Adrenal gland (tissue), 5 donors: ENCODE results near the gene DMAC2L.

Experiments
- CTCF ChIP-seq, 6 experiments: fragments of 450-650 bp in 4 of 6; fragments of 200-600 bp in 2 of 6; sonication (generic) in 1 of 6; IDR thresholded peaks; 1 replicate in 5 of 6; 2 replicates in 1 of 6; pipeline versions ENCODE4 v1.5.1 to v1.8.0; 2016 to 2021; ENCODE audit warnings: antibody characterized with exemption in 6 of 6, mild to moderate bottlenecking in 2 of 6, moderate library complexity in 1 of 6
- POLR2A ChIP-seq, 2 donors: fragments of 450-650 bp; IDR thresholded peaks; one replicate each; pipeline ENCODE4 v1.6.1; 2017; ENCODE audit warnings: antibody characterized with exemption in 2 of 2, mild to moderate bottlenecking in 2 of 2, moderate library complexity in 1 of 2
- donor health status: DM: no; HTN: no; CAD: no.

DNA sequence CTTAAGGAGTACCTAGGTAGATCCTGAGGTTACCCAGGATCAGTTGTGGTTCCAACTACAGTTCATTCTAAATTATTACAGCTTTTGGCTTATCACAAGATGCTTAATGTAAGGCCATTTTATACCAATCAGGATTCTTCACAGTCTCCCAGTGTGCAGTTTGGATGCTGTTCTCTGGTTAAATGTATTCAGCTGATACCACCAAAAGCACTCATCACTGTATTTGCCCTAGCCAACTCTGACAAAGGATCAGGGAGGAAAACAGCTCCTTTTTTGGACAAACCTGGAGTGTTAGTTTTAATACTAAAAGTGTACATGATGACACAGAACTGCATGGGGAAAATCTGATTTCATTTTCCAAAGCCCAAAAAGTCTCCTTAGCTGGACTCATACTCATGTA, 19.5 kb downstream of the DMAC2L start:
- TF ChIP-seq CTCF (IDR thresholded peaks at IDR 0.05), result no peak
- no peak for TF ChIP-seq POLR2A (IDR thresholded peaks at IDR 0.05)
